ENCODE results near the gene MEX3D.

GRCh38 chr19:1558552-1558951 lies 9.6 kb downstream of the MEX3D start:
- TF ChIP-seq CTCF (IDR thresholded peaks at IDR 0.05): no peak
- no peak for TF ChIP-seq POLR2AphosphoS5 (IDR thresholded peaks at IDR 0.05)
- no peak for TF ChIP-seq POLR2A (IDR thresholded peaks at IDR 0.05)
- no peak for TF ChIP-seq EP300 (IDR thresholded peaks at IDR 0.05; ENCODE audit: low read depth)
